GM23338 (cell line): ENCODE data around the gene RMND5B.

ENCODE experiments used
- EZH2 ChIP-seq: fragments of 200-600 bp; sonication (generic); IDR thresholded peaks from one replicate; pipeline ENCODE4 v1.8.0; 2017; ENCODE audit warnings: antibody characterized with exemption, mild to moderate bottlenecking, low read depth; ENCODE audit not compliant: unreplicated experiment
- POLR2AphosphoS5 ChIP-seq: IDR thresholded peaks from 2 replicates; pipeline ENCODE4 v1.6.1; 2016; ENCODE audit warnings: antibody characterized with exemption, low read depth
- TF ChIP-seq, protein P1 (sequence below), 2 experiments: fragments of 200-600 bp in 1 of 2; sonication (generic) in 1 of 2; conservative IDR thresholded peaks; 2 replicates each; pipeline versions ENCODE4 v1.5.1 to v1.6.1; 2016 to 2017; ENCODE audit warnings: antibody characterized with exemption in 2 of 2, low read depth in 2 of 2, mild to moderate bottlenecking in 2 of 2, moderate library complexity in 1 of 2
- TF ChIP-seq, protein P2 (sequence below): IDR thresholded peaks from one replicate; pipeline ENCODE4 v1.6.1; 2018; ENCODE audit warnings: antibody characterized with exemption; ENCODE audit not compliant: unreplicated experiment

DNA sequence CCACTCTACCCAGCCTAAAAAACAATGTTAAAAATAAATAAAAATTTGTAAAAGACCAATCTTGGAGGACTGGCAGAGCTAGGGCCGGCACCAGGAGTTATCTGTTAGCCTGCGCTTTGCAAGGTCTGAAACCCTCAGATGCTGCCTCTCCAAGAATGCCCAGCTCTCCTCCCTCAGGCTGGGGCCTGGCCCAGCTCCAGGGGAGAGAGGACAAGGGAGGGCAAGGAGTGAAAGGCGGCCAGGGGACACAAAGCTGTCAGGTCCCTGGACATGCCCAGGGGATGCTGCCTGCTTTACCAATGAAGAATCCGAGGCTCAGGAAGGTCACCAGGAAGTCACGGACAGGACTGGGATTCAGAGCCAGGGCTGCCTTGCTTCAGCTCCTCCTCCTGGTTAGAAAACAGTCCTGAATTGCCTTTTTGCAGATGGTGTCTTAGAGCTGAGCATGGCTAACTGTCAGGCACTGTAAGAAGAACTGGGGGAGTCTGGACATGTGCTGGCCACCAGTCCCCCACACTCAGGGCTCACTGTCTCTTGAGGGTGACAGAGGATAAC lies 23.0 kb upstream of the RMND5B start:
- TF ChIP-seq, protein P1, sequence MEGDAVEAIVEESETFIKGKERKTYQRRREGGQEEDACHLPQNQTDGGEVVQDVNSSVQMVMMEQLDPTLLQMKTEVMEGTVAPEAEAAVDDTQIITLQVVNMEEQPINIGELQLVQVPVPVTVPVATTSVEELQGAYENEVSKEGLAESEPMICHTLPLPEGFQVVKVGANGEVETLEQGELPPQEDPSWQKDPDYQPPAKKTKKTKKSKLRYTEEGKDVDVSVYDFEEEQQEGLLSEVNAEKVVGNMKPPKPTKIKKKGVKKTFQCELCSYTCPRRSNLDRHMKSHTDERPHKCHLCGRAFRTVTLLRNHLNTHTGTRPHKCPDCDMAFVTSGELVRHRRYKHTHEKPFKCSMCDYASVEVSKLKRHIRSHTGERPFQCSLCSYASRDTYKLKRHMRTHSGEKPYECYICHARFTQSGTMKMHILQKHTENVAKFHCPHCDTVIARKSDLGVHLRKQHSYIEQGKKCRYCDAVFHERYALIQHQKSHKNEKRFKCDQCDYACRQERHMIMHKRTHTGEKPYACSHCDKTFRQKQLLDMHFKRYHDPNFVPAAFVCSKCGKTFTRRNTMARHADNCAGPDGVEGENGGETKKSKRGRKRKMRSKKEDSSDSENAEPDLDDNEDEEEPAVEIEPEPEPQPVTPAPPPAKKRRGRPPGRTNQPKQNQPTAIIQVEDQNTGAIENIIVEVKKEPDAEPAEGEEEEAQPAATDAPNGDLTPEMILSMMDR (conservative IDR thresholded peaks at IDR 0.05; ENCODE audit: low read depth in 2 of 2): peak in 1 of 2 experiments; percentile 9; a peak in 1 of 4 replicates
- TF ChIP-seq EZH2 (no peak), POLR2AphosphoS5 (no peak)
- TF ChIP-seq, protein P2, sequence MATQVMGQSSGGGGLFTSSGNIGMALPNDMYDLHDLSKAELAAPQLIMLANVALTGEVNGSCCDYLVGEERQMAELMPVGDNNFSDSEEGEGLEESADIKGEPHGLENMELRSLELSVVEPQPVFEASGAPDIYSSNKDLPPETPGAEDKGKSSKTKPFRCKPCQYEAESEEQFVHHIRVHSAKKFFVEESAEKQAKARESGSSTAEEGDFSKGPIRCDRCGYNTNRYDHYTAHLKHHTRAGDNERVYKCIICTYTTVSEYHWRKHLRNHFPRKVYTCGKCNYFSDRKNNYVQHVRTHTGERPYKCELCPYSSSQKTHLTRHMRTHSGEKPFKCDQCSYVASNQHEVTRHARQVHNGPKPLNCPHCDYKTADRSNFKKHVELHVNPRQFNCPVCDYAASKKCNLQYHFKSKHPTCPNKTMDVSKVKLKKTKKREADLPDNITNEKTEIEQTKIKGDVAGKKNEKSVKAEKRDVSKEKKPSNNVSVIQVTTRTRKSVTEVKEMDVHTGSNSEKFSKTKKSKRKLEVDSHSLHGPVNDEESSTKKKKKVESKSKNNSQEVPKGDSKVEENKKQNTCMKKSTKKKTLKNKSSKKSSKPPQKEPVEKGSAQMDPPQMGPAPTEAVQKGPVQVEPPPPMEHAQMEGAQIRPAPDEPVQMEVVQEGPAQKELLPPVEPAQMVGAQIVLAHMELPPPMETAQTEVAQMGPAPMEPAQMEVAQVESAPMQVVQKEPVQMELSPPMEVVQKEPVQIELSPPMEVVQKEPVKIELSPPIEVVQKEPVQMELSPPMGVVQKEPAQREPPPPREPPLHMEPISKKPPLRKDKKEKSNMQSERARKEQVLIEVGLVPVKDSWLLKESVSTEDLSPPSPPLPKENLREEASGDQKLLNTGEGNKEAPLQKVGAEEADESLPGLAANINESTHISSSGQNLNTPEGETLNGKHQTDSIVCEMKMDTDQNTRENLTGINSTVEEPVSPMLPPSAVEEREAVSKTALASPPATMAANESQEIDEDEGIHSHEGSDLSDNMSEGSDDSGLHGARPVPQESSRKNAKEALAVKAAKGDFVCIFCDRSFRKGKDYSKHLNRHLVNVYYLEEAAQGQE: no peak
